WTC11 (cell line): ENCODE results near the gene CAMTA1.

ENCODE experiments used
- CTCF ChIP-seq: fragments of 200-600 bp; IDR thresholded peaks from 2 replicates; pipeline ENCODE4 v1.8.0; 2022; ENCODE audit warnings: antibody characterized with exemption
- ELF4 ChIP-seq: sonication (generic); formaldehyde crosslinking; IDR thresholded peaks from 2 replicates; pipeline ENCODE4 v1.8.1; 2022; ENCODE audit warnings: low read depth, mild to moderate bottlenecking, moderate library complexity, missing genetic modification reagents
- FOXJ3 ChIP-seq: sonication (generic); formaldehyde crosslinking; IDR thresholded peaks from 2 replicates; pipeline ENCODE4 v1.9.0; 2021; ENCODE audit warnings: missing genetic modification reagents, mild to moderate bottlenecking, borderline replicate concordance
- MAX ChIP-seq: sonication (generic); formaldehyde crosslinking; IDR thresholded peaks from 2 replicates; pipeline ENCODE4 v1.8.0; 2022; ENCODE audit warnings: mild to moderate bottlenecking, missing genetic modification reagents
- MLX ChIP-seq: sonication (generic); formaldehyde crosslinking; IDR thresholded peaks from 2 replicates; pipeline ENCODE4 v1.8.1; 2023; ENCODE audit warnings: mild to moderate bottlenecking, missing genetic modification reagents, moderate library complexity
- TEAD4 ChIP-seq: sonication (generic); formaldehyde crosslinking; IDR thresholded peaks from 2 replicates; pipeline ENCODE4 v1.8.0; 2022; ENCODE audit warnings: mild to moderate bottlenecking, missing genetic modification reagents
- ZNF138 ChIP-seq: sonication (generic); formaldehyde crosslinking; conservative IDR thresholded peaks from 2 replicates; pipeline ENCODE4 v1.8.1; 2022; ENCODE audit warnings: mild to moderate bottlenecking, moderate library complexity, missing genetic modification reagents
- TF ChIP-seq, protein P1 (sequence below): sonication (generic); formaldehyde crosslinking; IDR thresholded peaks from 2 replicates; pipeline ENCODE4 v1.8.0; 2022; ENCODE audit warnings: mild to moderate bottlenecking, missing genetic modification reagents
- TF ChIP-seq, protein P2 (sequence below): sonication (generic); formaldehyde crosslinking; IDR thresholded peaks from 2 replicates; pipeline ENCODE4 v1.8.1; 2022; ENCODE audit warnings: mild to moderate bottlenecking, missing genetic modification reagents, moderate library complexity, borderline replicate concordance

GRCh38 chr1:7454895-7455784 lies 669.9 kb downstream of the CAMTA1 start:
- no peak for TF ChIP-seq CTCF
- TF ChIP-seq ZNF138 (CRISPR knock-in tag): no peak
- TF ChIP-seq MAX: no peak
- no peak for TF ChIP-seq ELF4 (CRISPR knock-in tag)
- TF ChIP-seq, protein P1, sequence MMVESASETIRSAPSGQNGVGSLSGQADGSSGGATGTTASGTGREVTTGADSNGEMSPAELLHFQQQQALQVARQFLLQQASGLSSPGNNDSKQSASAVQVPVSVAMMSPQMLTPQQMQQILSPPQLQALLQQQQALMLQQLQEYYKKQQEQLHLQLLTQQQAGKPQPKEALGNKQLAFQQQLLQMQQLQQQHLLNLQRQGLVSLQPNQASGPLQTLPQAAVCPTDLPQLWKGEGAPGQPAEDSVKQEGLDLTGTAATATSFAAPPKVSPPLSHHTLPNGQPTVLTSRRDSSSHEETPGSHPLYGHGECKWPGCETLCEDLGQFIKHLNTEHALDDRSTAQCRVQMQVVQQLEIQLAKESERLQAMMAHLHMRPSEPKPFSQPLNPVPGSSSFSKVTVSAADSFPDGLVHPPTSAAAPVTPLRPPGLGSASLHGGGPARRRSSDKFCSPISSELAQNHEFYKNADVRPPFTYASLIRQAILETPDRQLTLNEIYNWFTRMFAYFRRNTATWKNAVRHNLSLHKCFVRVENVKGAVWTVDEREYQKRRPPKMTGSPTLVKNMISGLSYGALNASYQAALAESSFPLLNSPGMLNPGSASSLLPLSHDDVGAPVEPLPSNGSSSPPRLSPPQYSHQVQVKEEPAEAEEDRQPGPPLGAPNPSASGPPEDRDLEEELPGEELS: no peak
- TF ChIP-seq, protein P2, sequence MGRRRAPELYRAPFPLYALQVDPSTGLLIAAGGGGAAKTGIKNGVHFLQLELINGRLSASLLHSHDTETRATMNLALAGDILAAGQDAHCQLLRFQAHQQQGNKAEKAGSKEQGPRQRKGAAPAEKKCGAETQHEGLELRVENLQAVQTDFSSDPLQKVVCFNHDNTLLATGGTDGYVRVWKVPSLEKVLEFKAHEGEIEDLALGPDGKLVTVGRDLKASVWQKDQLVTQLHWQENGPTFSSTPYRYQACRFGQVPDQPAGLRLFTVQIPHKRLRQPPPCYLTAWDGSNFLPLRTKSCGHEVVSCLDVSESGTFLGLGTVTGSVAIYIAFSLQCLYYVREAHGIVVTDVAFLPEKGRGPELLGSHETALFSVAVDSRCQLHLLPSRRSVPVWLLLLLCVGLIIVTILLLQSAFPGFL (CRISPR knock-in tag): no peak
- TF ChIP-seq MLX (CRISPR knock-in tag): no peak
- TF ChIP-seq FOXJ3 (CRISPR knock-in tag): no peak
- no peak for TF ChIP-seq TEAD4 (CRISPR knock-in tag)
